KOPT-K1 (cell line): ENCODE measurements around the gene USPL1.
A peak's percentile ranks its signal among the peaks of the same experiment; 100 is the strongest.
"Not testable (repeated sequence)": the region's sequence is repeated elsewhere in the genome, so short reads cannot be mapped to it uniquely, and the experiment has no call there.

ENCODE experiments used
- H3K27ac ChIP-seq: fragments of 200-600 bp; sonication (generic); 2 replicates; pipeline ENCODE4 v1.5.1; 2016; ENCODE audit warnings: antibody characterized with exemption, mild to moderate bottlenecking, low read depth, low read length; ENCODE audit not compliant: poor library complexity, severe bottlenecking
- H3K36me3 ChIP-seq: fragments of 200-600 bp; sonication (generic); 2 replicates; pipeline ENCODE4 v1.5.1; 2017; ENCODE audit warnings: antibody characterized with exemption, mild to moderate bottlenecking, low read length, moderate library complexity; ENCODE audit not compliant: insufficient read depth
- H3K9me3 ChIP-seq: fragments of 200-600 bp; sonication (generic); 2 replicates; pipeline ENCODE4 v1.5.1; 2017; ENCODE audit warnings: antibody characterized with exemption, low read length, mild to moderate bottlenecking; ENCODE audit not compliant: insufficient read depth, poor library complexity, severe bottlenecking

USPL1 gene

DNA sequence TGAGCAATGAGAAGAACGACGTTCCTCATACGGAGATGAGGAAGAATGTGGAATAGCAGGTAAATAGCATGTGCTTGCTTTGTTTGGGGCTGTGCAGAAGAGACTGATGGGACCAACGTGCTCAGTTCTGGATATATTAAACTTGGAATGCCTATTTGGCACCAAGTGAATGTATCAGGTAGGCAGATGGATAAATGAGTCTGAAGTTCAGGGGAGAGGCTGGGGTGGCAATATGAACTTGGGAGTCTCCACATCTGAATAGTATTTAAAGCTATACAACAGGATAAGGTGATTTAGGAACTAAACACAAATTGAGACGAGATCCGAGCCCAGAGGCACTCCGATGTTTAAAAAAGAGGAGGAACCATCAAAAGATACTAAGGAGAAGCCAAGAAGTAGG lies 12.7 kb upstream of the USPL1 start:
- H3K9me3 ChIP-seq = no peaks in the 10 kb centered on the region
- H3K36me3 ChIP-seq = no peaks in the 10 kb centered on the region
- no peak overlapping the region for H3K27ac ChIP-seq

DNA sequence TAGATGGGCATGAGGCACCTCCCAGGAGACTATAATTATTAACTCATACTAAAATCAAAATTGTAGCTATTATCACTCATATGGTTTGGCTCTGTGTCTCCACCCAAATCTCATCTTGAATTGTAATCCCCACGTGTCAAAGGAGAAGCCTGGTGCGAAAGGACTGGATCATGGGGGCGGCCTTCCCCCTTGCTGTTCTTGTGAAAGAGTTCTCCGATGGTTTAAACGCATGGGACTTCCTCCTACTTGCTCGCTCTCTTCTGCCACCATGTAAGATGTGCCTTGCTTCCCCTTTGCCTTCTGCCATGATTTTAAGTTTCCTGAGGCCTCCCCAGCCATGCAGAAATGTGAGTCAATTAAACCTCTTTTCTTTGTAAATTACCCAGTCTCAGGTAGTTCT lies 10.5 kb upstream of the USPL1 start:
- H3K9me3 ChIP-seq, H3K36me3 ChIP-seq, H3K27ac ChIP-seq: not testable (repeated sequence)

DNA sequence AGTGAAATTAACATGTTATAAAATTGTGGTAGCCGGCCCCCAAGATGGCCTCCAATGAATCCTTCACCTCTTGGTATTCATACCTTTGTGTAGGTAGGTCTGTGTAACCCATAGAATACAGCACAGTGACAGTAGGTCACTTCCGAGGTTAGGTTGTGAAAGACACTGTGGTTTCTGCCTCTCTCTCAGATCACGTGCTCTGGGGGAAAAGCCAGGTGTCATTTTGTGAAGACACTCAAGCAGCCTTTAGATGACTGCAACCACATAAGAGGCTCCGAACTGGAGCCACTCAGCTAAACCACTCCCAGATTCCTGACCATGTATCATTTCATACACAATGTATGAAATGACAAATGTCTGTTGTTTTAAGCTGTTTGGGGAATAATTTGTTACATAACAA lies 9.8 kb upstream of the USPL1 start:
- Histone ChIP-seq H3K36me3 (0 out of 2 replicates have a peak, but pooled peaks cover under 1% of the 10 kb centered on the region), H3K9me3 (no peaks in the 10 kb centered on the region), H3K27ac (no peak overlapping the region)

DNA sequence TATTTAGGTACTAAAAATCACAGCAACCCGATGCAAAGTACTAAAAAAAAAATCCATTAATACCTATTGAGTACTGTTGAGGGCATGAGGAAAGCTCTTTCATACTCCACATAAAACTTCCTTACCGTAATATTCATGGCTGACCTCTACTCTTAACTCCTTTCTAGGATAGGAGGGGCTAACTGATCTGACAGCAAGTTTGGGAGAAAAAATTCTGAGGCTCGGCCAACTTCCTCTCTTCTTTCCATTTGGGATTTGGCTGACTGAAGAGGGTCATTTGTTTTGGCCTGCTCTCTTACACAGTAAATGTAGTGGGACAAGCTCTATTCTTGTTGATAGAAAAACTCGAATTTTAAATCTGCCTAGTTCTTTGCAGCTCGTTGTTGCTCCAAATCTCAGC lies 9.4 kb upstream of the USPL1 start:
- Histone ChIP-seq H3K36me3 (0 out of 2 replicates have a peak, but pooled peaks cover 2% of the 10 kb centered on the region), H3K27ac (no peak overlapping the region), H3K9me3 (no peaks in the 10 kb centered on the region)

DNA sequence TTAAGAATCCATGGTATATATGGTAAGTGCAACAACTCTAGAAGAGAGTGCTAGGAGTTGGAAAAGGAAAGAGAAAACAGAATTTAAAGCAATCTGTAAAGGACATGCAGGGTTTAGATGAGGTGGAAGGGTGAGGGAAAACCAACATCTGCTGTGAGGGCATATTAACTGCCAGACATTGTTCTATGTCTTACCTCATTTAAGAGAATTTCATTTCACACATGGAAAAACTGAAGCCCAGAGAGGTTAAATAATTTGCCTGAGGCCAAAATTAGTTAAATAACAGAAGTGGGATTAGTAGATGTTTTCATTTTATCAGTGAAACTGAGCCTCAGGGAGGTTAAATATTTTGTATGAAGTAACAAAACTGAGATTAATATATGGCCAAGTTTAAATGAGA lies 7.4 kb upstream of the USPL1 start:
- H3K27ac ChIP-seq = no peak overlapping the region
- H3K9me3 ChIP-seq = no peaks in the 10 kb centered on the region
- H3K36me3 ChIP-seq = 0 out of 2 replicates have a peak, but pooled peaks cover 2% of the 10 kb centered on the region

DNA sequence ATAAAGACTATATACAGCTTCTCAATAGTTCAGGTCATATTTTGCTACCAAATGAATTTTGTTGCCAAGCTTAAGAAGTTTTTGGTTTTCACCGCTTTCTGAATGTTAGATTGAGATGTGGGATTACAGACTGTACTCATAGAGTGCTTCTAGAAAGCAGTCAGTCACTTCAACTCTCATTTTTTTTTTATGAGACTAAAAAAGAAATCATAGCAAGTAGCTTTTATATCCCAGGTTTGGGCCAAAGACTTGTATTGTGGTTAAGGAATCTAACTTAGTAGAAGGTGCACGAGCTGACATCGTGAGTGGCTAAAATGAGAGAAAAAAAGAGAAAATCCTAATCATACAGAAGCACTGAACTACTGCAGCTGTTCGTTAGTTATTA lies 2.2 kb upstream of the USPL1 start:
- H3K36me3 ChIP-seq = peaks cover 13% of the 10 kb centered on the region; the same call in 1 of the 2 replicates
- peak overlapping the region; percentile 97 for H3K27ac ChIP-seq
- no peaks in the 10 kb centered on the region for H3K9me3 ChIP-seq

DNA sequence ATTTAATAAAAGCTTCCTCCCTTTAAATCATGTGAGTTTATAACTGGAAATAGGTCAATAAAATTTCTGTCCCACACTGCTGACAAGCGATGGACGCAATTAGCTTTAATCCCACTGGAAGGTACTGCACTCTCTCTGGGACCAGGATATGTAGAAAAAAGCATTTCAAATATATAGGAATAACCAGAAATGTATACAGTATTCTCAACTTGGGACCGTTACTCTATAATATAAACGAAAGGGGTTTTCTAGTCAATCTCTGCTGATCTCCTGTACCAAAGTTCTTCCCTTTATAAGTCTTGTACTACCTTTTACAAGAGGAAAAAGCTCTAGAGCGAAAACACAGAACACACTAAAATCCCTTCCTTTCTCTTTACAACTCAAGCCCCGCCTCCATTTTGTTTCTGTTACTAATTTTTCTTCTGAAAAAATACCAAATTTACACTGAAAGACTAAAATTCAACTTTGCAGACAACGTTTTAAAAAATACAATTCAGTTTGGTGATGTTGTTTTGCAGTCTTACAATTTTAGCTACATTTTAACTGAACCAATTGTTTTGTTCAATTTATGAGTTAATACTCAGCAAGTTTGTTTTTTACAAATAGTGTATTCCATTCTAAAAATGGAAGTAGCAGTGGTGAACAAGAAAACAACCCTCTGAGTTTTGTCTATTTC lies 1.7 kb upstream of the USPL1 start:
- no peaks in the 10 kb centered on the region for H3K9me3 ChIP-seq
- H3K27ac ChIP-seq = peak overlapping the region; percentile 97
- peaks cover 13% of the 10 kb centered on the region; the same call in 1 of the 2 replicates for H3K36me3 ChIP-seq

DNA sequence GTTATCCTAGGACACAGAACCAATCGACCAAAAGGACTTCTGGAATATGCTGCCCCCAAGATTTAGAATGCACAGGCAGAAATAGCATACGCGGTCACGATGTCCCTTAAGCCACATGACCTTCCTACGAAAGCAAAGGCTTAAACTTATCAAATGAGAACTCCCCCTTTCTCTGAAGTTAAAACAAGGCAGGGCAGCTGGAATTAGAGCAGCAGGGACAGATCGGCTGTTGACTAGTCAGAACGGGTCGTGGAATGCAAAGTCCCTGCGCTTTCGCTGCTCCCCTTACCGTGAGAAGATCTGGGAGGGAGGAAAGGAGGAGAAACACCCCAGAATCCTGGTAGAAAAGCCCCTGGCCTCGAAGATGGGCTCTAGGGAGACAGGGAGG lies 799 bp upstream of the USPL1 start:
- Histone ChIP-seq H3K36me3 (peaks cover 15% of the 10 kb centered on the region), H3K27ac (peak overlapping the region; percentile 97), H3K9me3 (no peaks in the 10 kb centered on the region)

DNA sequence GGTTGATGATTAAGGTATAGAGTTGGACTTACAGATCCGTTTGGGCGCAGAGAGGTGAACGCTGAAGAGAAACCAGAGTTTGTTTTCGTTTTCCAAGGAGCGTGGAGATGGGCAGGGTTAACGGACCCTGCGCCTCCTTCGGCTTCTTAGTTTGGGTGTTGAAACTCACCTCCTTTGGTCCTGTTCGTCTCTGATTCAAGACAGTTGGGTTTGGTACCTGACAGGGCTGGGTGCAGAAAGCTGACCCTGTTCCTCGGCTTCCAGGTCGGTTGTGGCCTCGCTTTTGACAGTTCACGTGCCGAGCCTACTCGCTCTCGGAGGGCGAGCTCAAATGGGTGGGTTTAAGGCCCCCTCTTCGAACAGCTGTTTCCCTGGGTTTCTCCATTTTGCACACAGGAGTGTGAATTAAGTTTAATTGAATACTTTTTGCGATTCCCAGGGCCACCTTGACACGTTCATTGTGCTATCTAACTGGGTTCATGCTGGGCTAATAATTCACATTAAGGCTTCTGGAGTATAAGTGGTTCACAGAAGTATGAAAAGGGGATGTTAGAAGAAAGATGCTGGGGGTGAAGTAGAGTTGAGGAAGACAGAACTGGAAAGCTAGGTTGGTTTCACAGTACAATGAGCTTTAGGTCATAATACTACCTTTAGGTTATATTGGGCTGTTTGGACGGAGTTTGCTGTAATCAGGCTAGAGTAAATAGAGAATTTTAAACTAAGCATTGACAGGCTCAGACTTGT lies 638 bp downstream of the USPL1 start:
- peak overlapping the region; percentile 97 for H3K27ac ChIP-seq
- H3K36me3 ChIP-seq = peaks cover 27% of the 10 kb centered on the region
- H3K9me3 ChIP-seq = no peaks in the 10 kb centered on the region

DNA sequence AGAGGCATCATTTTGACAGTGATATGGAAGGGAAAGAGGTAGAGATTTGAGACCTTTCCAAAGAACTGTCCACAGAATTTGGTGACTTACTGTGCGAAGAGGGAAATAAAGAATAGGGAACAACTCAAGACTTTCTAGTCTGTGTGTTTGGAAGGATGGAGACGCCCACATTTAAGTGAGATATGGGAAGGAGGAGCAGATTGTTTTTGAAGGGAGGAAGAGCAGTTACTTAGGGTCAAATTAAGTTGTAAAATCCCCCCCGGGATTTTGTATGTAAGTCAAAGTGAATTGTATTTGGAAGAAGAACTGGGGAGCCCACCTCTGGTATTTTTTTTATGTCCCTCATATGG lies 1.2 kb downstream of the USPL1 start:
- Histone ChIP-seq H3K36me3 (peaks cover 32% of the 10 kb centered on the region), H3K9me3 (no peaks in the 10 kb centered on the region), H3K27ac (peak overlapping the region; percentile 97)

DNA sequence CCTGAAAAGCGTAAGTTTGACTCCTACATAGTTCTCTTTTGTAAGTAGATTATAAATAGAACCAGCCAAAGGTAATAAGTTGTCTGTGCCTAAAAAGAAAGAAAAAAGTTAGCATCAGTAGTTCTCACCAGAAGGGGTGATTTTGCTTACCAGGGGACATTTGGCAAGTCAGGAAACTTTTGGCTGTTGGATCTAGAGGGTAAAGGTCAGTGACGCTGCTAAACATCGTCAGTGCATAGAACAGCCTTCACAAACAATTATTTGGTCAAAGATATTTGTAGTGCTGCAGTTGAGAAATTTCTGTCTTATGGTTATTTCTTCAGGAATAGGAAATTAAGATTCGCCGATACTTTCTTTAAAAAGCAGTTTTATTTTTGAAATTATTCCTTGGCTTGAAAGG lies 2.0 kb downstream of the USPL1 start:
- Histone ChIP-seq H3K27ac (no peak overlapping the region), H3K36me3 (peaks cover 40% of the 10 kb centered on the region), H3K9me3 (no peaks in the 10 kb centered on the region)

DNA sequence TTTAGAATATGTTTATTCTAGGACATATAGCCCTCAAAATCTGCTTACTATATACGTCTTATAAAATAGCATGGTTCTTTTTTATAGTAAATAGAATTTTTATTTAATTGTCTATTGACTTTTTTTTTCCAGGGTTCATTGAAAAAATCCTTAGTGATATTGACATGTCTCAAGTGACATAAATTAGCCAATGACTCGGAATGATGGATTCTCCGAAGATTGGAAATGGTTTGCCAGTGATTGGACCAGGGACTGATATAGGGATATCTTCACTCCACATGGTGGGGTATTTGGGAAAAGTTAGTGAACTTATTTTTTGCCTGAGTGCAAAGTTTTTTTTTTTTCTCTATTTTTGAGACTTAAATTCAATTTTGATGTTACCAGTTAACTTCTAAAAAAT lies 3.2 kb downstream of the USPL1 start:
- H3K27ac ChIP-seq = no peak overlapping the region
- H3K36me3 ChIP-seq = peaks cover 52% of the 10 kb centered on the region
- H3K9me3 ChIP-seq = no peaks in the 10 kb centered on the region

DNA sequence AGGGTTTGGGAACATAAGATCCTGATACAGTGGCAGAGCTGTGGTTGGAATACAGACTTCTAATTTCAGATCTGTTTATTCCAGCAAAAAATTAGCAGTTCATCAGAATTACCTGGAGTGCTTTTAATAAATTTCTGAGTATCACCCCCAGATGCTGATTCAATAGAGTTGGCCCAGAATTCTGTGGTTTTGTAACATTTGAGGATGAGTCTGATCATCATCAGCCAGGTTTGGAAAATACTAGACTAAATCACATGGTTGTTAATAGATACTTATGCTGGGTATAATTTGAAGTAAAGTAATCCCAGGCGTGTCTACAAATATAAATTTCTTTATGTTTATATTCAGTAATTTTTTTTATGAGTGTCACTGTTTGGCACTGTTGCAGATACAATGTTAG lies 4.8 kb downstream of the USPL1 start:
- no peaks in the 10 kb centered on the region for H3K9me3 ChIP-seq
- peaks cover 59% of the 10 kb centered on the region for H3K36me3 ChIP-seq
- H3K27ac ChIP-seq = no peak overlapping the region

DNA sequence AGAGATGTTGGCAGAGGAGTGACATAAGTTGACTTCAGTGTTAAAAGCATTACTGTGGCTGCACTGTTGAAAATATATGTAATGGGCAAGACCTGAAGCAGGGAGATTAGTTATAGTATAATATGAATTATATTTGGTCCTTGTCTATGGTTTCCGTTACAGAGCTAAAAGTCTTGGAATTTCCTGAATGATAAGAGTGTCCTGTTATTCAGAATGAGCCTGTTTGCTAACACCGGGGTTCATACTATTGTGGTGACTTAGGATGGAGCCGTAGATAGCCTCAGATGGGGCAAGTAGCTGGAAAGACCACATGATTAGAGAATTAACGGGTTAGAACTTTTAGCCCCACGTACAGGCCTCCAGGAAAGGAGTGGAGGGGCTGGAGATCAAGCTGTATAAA lies 5.7 kb downstream of the USPL1 start:
- Histone ChIP-seq H3K27ac (no peak overlapping the region), H3K36me3 (peaks cover 66% of the 10 kb centered on the region), H3K9me3 (no peaks in the 10 kb centered on the region)

DNA sequence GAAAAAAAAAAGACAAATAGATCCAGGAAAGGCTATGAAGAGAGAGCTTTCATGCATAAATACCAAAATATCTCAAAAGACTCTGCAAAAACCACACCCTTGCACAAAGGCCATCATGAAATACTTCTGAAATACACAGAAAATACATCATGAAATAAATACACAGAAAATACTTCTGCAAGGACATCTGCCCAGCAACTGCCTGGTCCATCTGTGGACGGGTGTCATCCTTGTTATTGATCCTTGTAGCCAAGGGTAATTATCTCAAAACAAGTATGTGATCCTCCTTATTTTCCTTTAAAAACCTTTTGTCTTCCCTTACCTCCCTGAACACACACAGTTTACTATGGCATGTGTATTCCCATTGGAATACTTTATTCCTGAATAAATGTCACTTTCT lies 6.9 kb downstream of the USPL1 start:
- Histone ChIP-seq H3K27ac (no peak overlapping the region), H3K36me3 (peaks cover 77% of the 10 kb centered on the region), H3K9me3 (no peaks in the 10 kb centered on the region)

DNA sequence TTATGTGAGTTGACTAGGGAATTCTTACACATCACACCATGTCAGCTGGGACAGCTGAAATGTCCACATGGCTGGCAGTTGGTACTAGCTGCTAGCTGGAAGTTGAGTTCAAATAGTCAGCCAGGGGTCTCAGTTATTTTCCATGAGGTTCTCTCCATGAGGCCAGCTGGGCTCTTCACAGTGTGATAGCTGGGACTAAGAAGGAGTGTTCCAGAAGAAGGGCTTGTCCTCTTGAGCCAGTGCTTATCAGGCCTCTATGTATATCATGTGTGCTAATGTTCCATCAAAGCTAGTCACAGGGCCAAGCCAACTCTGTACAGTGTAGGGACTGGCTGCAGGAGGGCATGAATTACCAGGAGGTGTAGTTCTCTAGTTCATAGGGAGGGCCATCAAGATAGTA lies 11.8 kb downstream of the USPL1 start:
- Histone ChIP-seq H3K9me3 (no peaks in the 10 kb centered on the region), H3K36me3 (peaks cover 86% of the 10 kb centered on the region), H3K27ac (no peak overlapping the region)
